Activated CD8-positive, alpha-beta T cell treated with anti-CD3 and anti-CD28 coated beads for 36 hours (primary cell): Measurements from ENCODE around the gene ARFIP2. TPM values are rescaled to one million over a fixed set of nuclear protein-coding genes. Genes with fewer than 3 reads are reported as not detected.

Experiments
- ATAC-seq: fragments of 200-7000 bp; cut with Tn5 transposase; one replicate; pipeline ENCODE4 v1.10.0; 2021; ENCODE audit warnings: mild to moderate bottlenecking, moderate library complexity
- CTCF ChIA-PET: fragments of 350-600 bp; sonication (Branson Sonifier 250); formaldehyde crosslinking; loops from one replicate; lab custom pipeline; 2021; ENCODE audit warnings: antibody characterized with exemption; lab: Charles Lee
- POLR2A ChIA-PET: fragments of 350-600 bp; sonication (Branson Sonifier 250); formaldehyde crosslinking; loops from one replicate; lab custom pipeline; 2021; ENCODE audit warnings: antibody characterized with exemption; lab: Charles Lee
- DNase-seq: peaks from one replicate; pipeline ENCODE4 v3.0.0-alpha.2; 2020
- H3K27ac Mint-ChIP-seq: one replicate; pipeline ENCODE4 v1.8.0; 2021; ENCODE audit warnings: mild to moderate bottlenecking, mixed read lengths
- H3K27me3 Mint-ChIP-seq: one replicate; pipeline ENCODE4 v1.8.0; 2021; ENCODE audit warnings: mixed read lengths
- H3K36me3 Mint-ChIP-seq: one replicate; pipeline ENCODE4 v1.8.0; 2021; ENCODE audit warnings: low read depth, mixed read lengths
- H3K4me1 Mint-ChIP-seq: one replicate; pipeline ENCODE4 v1.8.0; 2021; ENCODE audit warnings: low read depth, mixed read lengths
- H3K4me3 Mint-ChIP-seq: one replicate; pipeline ENCODE4 v1.8.0; 2021; ENCODE audit warnings: mild to moderate bottlenecking, moderate library complexity, mixed read lengths
- H3K9me3 Mint-ChIP-seq: one replicate; pipeline ENCODE4 v1.8.0; 2021; ENCODE audit warnings: mixed read lengths
- intact Hi-C: fragments of 100-400 bp; cut with micrococcal nuclease; formaldehyde crosslinking; loops from one replicate; pipeline ENCODE4 v1.10.0; 2022
- total RNA-seq, 2 experiments: library from RNA; stranded (reverse); gene quantifications; one replicate each; pipeline ENCODE4 v1.2.3, GENCODE V29; 2021
- TF ChIP-seq, protein P1 (sequence below): fragments of 200-600 bp; IDR thresholded peaks from one replicate; pipeline ENCODE4 v1.8.0; 2022; ENCODE audit warnings: antibody characterized with exemption, mild to moderate bottlenecking

The ARFIP2 gene
- total RNA-seq, 2 experiments from 2014 or later = 36.9 to 38.3 TPM

DNA sequence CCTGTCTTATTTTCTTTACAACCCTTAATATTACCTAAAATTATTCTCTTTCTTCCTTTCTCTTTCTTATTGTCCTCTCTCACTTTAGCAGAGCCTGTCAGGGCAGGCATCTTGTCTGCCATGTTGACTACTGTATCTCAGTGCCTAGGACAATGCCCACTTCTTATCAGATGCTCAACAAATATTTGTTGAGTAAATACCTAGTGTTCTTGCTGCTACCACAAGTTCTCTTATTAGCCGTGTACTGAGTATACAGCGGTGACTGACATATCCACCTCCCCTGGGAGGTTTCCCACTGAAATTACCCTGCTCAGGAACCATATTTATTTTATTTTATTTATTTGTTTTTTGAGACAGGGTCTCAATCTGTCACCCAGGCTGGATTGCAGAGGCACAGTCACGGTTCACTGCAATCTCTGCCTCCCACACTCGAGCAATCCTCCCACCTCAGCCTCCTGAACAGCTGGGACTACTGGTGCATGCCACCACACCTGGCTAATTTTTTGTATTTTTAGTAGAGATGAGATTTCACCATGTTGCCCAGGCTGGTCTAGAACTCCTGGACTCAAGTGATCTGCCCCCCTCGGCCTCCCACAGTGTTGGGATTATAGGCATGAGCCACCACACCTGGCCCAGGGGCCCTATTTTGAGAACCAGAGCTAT, 47.0 kb downstream of the ARFIP2 start:
- H3K36me3 Mint-ChIP-seq = no peaks in the 10 kb centered on the region
- no peak for DNase-seq
- H3K27ac Mint-ChIP-seq = no peak overlapping the region
- H3K4me3 Mint-ChIP-seq = no peak overlapping the region
- POLR2A ChIA-PET = interaction anchor here (0.7 kb wide), 1 partner anchor 79 kb away, joined by 3 read pairs; no protein-coding TSS in a partner anchor
- CTCF ChIA-PET = interaction anchor here (1.5 to 3.9 kb wide), 3 partner anchors 9 to 80 kb away, joined by 3 to 15 read pairs (median 9); no protein-coding TSS in a partner anchor
- H3K4me1 Mint-ChIP-seq = peaks cover 3% of the 10 kb centered on the region
- no peaks in the 10 kb centered on the region for H3K9me3 Mint-ChIP-seq
- TF ChIP-seq, protein P1, sequence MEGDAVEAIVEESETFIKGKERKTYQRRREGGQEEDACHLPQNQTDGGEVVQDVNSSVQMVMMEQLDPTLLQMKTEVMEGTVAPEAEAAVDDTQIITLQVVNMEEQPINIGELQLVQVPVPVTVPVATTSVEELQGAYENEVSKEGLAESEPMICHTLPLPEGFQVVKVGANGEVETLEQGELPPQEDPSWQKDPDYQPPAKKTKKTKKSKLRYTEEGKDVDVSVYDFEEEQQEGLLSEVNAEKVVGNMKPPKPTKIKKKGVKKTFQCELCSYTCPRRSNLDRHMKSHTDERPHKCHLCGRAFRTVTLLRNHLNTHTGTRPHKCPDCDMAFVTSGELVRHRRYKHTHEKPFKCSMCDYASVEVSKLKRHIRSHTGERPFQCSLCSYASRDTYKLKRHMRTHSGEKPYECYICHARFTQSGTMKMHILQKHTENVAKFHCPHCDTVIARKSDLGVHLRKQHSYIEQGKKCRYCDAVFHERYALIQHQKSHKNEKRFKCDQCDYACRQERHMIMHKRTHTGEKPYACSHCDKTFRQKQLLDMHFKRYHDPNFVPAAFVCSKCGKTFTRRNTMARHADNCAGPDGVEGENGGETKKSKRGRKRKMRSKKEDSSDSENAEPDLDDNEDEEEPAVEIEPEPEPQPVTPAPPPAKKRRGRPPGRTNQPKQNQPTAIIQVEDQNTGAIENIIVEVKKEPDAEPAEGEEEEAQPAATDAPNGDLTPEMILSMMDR = no peak
- intact Hi-C loops = no loop called here
- H3K27me3 Mint-ChIP-seq = no peaks in the 10 kb centered on the region
- no peak for ATAC-seq

DNA sequence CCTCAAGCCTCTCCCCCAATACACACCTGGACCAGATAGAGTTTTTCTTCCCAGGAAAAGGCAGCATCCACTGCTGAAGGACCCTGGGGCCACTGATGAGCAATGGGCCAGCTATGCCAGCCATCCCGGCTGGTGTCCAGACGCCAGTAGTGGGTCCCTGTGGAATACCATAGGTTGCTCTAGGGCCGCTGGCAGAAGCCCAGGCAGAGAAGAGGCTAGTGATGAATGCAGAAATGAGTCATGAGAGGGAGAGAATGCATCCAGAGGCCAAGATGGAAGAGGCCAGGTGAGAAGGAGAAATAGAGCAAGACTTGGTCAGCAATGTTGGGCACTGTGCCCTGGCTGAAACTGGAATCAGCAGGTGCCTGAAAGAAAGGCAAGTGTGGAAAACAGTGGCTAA, 49.3 kb downstream of the ARFIP2 start:
- ChIA-PET CTCF (interaction anchor here (1.9 to 3.9 kb wide), 5 partner anchors 12 to 69 kb away, joined by 11 to 47 read pairs (median 15); no protein-coding TSS in a partner anchor), POLR2A (no interaction called here)
- no peaks in the 10 kb centered on the region for H3K27me3 Mint-ChIP-seq
- intact Hi-C loops = no loop called here
- H3K9me3 Mint-ChIP-seq = no peaks in the 10 kb centered on the region
- TF ChIP-seq, protein P1 = no peak
- H3K36me3 Mint-ChIP-seq = no peaks in the 10 kb centered on the region
- ATAC-seq = no peak
- H3K4me3 Mint-ChIP-seq = no peak overlapping the region
- H3K4me1 Mint-ChIP-seq = peaks cover 3% of the 10 kb centered on the region
- DNase-seq = no peak
- no peak overlapping the region for H3K27ac Mint-ChIP-seq

DNA sequence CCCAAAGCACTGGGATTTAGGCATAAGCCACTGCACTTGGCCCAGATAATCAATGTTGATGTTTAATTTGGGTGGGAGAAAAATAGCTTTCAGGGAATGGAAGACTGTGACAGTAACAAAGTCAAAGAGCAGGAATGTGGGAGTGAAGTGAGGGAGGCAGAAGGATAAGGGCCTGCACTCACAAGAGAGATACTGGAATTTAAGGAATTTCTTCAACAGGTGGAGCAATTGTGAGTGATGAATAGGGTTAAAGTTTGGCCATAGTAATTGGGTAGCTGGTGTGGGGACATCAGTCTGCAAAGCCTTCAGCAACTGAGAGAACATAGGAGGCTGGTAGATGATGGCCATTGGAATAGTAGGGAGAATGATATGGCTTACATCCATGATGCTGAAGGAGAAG, 53.6 kb downstream of the ARFIP2 start:
- ChIA-PET POLR2A (interaction anchor here (0.6 to 0.8 kb wide), 2 partner anchors 14 to 36 kb away, joined by 3 to 4 read pairs; no protein-coding TSS in a partner anchor), CTCF (interaction anchor here (0.8 to 3.5 kb wide), 10 partner anchors 9 to 74 kb away, joined by 3 to 18 read pairs (median 4); partner anchors contain the start of gene APBB1)
- no peak for ATAC-seq
- Mint-ChIP-seq H3K4me1 (no peaks in the 10 kb centered on the region), H3K4me3 (no peak overlapping the region), H3K27me3 (peaks cover 2% of the 10 kb centered on the region), H3K27ac (no peak overlapping the region), H3K9me3 (no peaks in the 10 kb centered on the region), H3K36me3 (no peaks in the 10 kb centered on the region)
- TF ChIP-seq, protein P1 = no peak
- DNase-seq = no peak
- intact Hi-C loops = no loop called here

Other genes starting within 250 kb of the ARFIP2 start
- 10 to 100 TPM; 14.9 to 15.1 TPM for gene FHIP1B, start 246.7 kb downstream of the ARFIP2 start, total RNA-seq
- under 1 TPM in 1 of 2 experiments, not detected in 1; 0.18 TPM for gene CNGA4, start 242.2 kb downstream of the ARFIP2 start, total RNA-seq
- not detected for gene CCKBR, start 221.5 kb downstream of the ARFIP2 start, total RNA-seq
- 10 to 100 TPM; 13.3 to 15.9 TPM for gene CAVIN3, start 160.8 kb downstream of the ARFIP2 start, total RNA-seq
- 10 to 100 TPM; 10.6 to 11.2 TPM for gene SMPD1, start 90.9 kb downstream of the ARFIP2 start, total RNA-seq
- 10 to 100 TPM; 28.1 to 31.1 TPM for gene APBB1, start 62.2 kb downstream of the ARFIP2 start, total RNA-seq
- not detected for gene HPX, start 40.3 kb downstream of the ARFIP2 start, total RNA-seq
- gene TRIM3, start 7.4 kb downstream of the ARFIP2 start, total RNA-seq = 1 to 10 TPM; 4.4 to 5.5 TPM
- gene TIMM10B, start 170 bp upstream of the ARFIP2 start, total RNA-seq = 10 to 100 TPM; 40.6 to 43.0 TPM
- 10 to 100 TPM; 27.5 to 28.2 TPM for gene DNHD1, start 15.9 kb upstream of the ARFIP2 start, total RNA-seq
- gene RRP8, start 122.3 kb upstream of the ARFIP2 start, total RNA-seq = 10 to 100 TPM; 39.6 to 43.1 TPM
- gene ILK, start 122.4 kb upstream of the ARFIP2 start, total RNA-seq = 10 to 100 TPM; 70.6 to 71.7 TPM
- 100 to 1,000 TPM; 151 to 160 TPM for gene TAF10, start 130.9 kb upstream of the ARFIP2 start, total RNA-seq
- 10 to 100 TPM; 28.1 to 31.4 TPM for gene TPP1, start 138.1 kb upstream of the ARFIP2 start, total RNA-seq
- gene DCHS1, start 174.5 kb upstream of the ARFIP2 start, total RNA-seq = 1 to 10 TPM; 1.6 TPM
- gene MRPL17, start 202.0 kb upstream of the ARFIP2 start, total RNA-seq = 100 to 1,000 TPM; 140 to 144 TPM